HG03439 (cell line): ENCODE results near the gene TNPO3.
A peak's percentile ranks its signal among the peaks of the same experiment; 100 is the strongest.
"Not testable (repeated sequence)": the region's sequence is repeated elsewhere in the genome, so short reads cannot be mapped to it uniquely, and the experiment has no call there.

ENCODE experiments used
- ATAC-seq: cut with Tn5 transposase; IDR thresholded peaks from one replicate; pipeline ENCODE4 v1.9.1; 2021; ENCODE audit warnings: mild to moderate bottlenecking, moderate library complexity; ENCODE audit not compliant: unreplicated experiment

TNPO3 gene

DNA sequence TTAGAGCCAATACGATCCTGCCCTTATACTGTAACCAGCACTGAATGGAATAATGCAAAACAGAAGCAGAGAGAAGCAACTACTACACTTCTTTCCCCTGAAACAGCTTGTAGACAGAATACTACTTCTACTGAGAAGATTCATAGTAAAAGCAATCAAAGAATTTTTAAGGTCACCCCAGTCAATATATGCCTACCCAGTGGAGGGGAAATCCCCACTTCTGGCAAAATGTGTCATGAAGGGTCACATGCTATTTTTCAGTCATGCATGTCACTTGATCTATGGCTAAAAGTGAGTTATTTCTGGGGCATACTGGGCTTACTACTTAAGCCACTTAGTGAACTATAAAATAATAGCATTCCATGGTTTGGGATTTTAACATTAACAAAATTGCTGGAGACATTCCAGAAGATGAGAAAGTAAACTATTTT is 91.6 kb downstream of the TNPO3 start:
- peak; percentile 66 for ATAC-seq

DNA sequence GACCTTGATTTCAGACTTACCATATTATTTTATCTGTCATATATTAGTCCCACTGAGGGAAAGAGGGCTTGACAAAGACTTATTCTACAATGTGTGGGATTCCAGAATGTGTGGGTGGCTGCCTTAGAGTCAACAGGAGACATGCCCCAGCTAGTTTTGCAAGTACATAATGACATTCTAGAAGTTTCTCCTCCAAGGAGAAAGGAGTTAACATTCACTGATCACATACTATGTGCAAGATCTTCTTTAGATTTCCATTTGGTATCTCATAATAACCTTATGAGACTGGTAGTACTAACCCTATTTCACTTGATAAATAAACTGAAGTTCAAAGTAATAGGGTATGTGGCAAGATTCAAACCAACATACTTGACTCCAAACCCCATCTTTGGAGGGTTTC is 92.0 kb downstream of the TNPO3 start:
- ATAC-seq = peak; percentile 16

DNA sequence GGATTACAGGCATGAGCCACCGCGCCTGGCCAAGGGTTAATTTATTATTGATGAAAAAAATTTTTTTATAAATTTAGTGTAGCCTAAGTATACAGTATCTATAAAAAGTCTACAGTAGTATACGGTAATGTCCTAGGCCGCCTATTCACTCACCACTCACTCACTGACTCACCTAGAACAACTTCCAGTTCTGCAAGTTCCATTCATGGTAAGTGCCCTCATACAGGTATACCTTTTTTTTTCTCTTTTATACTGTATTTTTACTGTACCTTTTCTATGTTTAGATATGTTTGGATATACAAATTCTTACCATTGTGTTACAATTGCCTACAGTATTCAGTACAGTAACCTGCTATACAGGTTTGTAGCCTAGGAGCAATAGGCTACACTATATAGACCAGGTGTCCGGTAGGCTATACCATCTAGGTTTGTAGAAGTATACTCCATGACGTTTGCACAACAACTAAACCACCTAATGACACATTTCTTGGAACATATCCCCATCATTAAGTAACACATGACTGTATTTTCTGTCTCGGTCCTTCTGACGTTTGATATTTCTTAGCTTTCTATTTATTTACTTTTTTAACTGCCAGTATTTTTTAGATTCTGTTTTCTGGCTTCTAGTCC is 93.8 kb downstream of the TNPO3 start:
- ATAC-seq = no peak

DNA sequence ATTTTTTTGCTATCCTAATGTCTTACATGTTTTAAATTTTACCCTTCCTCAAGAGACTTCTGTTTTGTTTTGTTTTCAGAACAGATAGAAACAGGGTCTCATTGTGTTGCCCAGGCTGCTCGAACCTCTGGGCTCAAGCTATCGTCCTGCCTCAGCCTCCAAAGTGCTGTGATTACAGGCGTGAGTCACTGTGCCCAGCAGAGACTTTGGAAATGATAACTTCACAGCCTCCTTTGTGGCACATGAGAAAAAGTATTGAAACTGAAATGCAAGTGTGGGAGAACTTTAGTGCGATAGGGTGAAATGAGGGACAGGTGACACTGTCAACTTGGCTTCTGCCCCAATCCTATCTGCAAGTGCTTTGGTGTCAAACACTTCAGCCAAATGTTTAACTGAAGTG is 95.6 kb downstream of the TNPO3 start:
- no peak for ATAC-seq

DNA sequence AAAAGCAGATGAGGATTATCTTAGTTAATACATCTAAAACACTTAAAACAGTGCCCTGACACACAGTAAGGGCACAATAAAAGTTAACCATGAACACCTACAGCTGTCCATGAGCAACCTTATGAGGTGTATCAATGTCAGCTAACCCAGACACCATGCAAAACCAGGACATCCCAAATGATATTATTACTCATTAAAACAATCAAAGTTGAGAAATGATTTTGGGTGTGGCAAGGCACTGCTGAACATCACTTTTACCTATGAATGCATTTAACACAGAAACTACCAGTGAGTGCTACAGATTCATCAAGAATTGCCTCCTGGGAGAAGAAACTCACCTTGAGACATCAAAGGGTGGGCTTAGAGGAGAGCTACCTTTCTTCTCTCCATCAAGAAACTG is 98.9 kb downstream of the TNPO3 start:
- ATAC-seq = no peak

DNA sequence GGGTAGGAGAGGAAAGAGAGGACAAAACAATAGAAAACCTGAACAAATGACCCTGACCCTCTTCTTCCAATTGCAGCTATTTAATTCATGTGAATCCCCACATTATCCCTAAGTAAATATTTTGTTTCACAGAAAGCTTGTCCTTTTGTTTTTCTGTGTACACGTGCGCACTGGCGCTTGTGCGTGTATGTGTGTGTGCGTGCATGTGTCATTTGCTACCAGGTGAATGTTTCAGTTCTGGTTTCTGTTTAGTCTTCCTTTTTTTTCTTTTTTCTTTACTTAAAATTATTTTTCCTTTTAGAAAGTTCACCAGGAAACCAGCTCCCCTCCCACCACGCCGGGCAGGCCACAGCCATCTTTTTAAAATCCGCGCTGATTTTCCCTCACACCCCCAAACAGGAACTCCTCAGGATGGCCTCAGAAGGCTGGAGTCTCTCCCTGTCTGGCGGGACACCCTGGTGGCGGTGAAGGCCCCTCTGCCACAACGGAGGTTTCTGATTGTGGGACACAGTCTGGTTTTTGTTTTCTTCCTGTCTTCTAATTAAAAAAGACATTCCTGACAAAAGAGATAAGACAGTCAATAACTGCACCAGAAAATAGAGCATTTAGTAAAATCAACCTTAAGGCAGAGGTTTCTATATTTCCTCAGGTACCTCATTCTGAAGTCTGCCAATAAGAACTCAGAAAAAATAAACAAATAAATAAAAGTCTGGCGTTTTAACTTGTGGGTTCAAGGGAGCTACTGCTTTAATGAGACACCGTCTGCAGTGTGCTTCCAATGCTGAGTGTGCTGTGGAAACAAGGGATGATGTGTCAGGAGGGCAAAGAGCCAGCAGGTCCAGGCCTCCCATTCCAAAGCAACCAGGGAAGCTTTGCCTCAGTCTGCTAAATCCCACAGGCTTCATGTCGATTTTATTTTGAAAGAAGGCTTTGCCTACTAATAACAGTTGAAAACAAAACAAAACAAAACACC is 99.8 kb downstream of the TNPO3 start:
- no peak for ATAC-seq

DNA sequence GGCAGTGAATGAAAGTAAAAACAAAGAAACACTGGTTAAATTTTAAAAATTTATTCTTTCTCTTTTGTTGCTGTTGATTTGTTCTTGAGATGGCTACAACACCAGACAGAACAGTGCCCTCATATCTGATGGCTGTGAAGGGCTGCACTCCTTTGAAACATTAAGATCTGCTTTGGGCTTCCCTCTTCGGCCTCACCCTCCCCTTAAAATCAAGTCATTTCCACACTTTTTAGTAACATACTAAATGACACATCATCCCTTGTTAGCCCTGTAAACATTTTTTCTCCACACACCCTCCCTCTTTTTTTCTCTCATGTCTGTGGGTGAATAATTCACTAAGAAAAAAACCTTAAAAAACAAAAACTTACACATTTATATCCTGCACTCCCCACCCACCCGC is 100.8 kb downstream of the TNPO3 start:
- no peak for ATAC-seq

DNA sequence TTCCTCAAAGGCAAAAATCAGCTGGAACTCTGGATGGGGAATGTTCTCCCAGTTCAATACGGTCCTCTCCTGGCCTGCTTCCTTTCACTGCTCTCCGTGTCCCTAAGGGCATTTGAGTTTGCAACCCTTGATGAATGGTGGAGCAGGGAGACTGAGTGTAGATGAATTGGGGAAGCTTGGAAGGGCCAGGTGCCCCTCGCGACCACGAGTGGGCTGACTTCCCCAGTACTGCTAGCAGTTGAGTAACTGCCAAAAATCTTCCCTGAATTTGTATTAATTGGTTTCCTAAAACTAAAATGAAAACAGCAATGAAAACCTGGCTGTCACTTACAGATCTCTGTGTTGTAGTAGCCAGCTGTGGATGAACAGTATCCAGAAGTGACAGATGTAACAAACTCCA is 103.6 kb downstream of the TNPO3 start:
- no peak for ATAC-seq

DNA sequence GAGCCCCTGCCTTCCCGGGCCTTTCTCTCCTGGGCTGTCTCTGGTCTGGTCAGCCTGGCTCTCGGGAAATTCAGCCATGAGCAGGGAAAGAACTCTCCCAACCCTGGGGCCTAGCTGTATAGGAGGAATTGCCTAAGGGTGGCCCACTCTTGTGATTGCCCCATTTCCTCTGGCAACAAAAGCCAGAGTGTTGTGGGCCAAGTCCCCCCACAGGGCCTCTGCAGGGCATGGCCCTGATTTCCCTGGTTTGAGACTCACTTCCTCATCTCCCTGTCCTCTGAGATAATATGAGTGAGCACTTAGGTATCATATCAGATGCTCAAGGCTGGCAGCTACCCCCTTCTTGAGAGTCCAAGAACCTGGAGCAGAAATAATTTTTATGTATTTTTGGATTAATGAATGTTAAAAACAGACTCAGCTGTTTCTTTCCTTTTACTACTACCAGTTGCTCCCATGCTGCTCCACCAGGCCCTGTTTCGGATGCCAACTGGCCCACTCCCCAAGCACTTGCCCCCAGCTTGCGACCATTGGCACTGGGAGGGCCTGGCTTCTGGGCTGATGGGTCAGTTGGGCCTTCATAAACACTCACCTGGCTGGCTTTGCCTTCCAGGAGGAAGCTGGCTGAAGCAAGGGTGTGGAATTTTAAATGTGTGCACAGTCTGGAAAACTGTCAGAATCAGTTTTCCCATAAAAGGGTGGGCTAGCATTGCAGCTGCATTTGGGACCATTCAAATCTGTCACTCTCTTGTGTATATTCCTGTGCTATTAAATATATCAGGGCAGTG is 105.7 kb downstream of the TNPO3 start:
- no peak for ATAC-seq

DNA sequence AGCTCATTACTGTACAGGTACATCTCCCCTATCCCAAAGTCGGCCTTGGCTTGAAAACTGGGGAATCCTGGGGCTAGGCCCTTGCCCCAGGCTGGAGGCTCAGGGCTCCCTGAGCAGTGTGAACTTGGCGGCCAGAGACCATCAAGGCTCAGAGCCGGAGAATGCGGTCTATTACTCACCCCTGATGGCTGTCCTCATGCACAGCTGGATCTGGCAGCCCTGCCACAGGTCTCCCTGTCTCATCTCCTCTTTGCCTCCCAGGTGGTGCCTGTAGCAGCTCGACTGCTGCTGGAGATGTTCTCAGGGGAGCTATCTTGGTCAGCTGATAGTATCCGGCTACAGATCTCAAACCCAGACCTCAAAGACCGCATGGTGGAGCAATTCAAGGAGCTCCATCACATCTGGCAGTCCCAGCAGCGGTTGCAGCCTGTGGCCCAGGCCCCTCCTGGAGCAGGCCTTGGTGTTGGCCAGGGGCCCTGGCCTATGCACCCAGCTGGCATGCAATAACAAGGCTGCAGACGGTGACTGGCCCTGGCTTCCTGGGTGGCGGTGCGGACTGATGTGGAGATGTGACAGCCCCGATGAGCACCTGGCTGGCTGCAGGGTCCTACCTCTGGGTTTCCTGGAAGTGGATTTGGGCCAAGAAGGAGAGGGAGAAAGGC is 106.5 kb downstream of the TNPO3 start:
- no peak for ATAC-seq

DNA sequence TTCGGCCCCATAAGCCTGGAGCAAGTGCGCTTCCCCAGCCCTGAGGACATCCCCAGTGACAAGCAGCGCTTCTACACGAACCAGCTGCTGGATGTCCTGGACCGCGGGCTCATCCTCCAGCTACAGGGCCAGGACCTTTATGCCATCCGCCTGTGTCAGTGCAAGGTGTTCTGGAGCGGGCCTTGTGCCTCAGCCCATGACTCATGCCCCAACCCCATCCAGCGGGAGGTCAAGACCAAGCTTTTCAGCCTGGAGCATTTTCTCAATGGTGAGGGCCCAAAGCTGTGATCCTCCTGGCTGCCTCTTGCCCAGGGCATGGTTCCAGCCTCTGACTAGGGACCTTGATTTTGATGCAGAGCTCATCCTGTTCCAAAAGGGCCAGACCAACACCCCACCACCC is 107.1 kb downstream of the TNPO3 start:
- no peak for ATAC-seq

DNA sequence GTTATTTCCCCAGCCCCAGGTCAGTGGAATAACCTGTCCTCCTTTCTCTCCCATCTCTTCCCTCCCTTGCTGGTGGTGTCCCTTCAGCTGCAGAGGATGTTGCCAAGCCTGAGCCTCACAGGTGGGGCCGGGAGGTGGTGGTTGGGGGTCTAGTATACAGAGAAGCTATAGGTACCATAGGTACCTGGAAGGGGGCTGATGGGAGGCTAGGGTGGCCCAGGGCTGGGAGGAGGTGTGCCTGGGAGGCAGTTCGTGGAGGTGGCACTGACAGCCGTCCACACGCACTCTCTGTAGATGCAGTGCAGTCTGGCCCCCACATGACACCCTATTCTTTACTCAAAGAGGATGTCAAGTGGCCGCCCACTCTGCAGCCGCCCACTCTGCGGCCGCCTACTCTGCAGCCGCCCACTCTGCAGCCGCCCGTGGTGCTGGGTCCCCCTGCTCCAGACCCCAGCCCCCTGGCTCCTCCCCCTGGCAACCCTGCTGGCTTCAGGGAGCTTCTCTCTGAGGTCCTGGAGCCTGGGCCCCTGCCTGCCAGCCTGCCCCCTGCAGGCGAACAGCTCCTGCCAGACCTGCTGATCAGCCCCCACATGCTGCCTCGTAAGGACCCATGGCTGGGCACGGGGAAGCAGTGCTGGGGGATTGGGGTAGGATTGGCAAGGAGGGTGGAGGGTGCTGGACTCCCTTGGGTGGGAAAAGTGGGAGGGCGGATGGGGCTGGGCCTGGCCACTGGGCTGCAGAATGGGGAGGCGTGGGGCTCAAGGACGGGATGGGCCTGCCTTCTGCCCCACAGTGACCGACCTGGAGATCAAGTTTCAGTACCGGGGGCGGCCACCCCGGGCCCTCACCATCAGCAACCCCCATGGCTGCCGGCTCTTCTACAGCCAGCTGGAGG is 107.7 kb downstream of the TNPO3 start:
- no peak for ATAC-seq

DNA sequence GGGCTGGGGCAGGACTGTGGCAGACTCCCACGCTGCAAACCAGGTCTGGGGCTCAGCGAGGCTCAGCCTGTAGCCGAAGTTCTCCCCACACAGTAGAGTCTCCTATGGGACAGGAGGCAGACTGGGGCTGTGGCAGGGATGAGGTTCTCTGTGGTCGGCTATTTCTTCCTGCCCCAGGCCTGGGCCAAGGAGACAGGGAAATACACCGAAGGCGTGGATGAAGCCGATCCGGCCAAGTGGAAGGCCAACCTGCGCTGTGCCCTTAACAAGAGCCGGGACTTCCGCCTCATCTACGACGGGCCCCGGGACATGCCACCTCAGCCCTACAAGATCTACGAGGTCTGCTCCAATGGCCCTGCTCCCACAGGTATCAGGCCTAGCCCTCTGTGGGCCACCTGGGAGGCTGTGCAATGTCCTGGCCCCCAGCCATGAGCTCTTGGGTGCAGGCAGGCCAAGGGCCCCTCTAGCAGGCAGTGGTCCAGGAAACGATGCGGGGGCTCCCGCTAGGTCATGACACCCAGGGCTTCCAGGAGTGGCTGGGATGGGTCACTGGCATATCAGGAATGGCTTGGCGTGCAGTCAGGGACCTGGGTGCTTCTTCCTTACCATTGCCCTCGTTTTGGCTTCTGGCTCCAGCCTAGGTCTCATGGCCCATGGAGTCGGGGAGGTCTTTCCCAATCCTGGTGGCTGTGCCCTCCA is 109.1 kb downstream of the TNPO3 start:
- no peak for ATAC-seq

DNA sequence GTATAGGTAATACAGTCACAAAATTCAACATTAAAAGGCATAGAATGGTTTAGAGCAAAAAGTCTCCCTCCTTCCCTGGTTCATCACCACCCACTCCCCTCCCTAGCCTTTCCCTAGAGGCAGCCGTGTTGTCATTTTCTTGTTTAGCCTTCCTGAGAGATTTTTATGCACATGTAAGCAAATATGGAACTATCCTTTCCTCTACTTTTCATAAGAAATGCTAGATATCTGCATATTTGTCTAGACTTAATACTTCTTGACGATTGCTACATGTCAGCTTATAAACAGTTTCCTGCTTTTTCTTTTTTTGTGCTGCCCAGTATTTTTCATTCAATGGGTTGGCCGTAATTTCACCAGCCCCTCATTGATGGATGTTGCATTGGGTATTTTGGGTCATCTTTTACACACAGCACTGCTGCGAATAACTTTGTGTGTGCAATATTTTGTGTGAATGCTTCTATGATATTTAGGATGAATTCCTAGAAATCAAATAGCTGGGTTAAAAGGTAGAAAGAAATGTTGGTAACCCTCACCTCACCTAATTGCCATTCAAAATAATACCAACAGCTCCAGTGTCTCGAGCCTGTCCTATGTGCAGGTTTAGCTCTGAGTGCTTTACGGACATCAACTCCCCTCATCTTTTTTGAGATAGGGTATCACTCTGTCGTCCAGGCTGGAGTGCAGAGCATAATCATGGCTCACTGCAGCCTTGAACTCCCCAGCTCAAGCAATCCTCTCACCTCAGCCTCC is 110.2 kb downstream of the TNPO3 start:
- ATAC-seq = no peak

DNA sequence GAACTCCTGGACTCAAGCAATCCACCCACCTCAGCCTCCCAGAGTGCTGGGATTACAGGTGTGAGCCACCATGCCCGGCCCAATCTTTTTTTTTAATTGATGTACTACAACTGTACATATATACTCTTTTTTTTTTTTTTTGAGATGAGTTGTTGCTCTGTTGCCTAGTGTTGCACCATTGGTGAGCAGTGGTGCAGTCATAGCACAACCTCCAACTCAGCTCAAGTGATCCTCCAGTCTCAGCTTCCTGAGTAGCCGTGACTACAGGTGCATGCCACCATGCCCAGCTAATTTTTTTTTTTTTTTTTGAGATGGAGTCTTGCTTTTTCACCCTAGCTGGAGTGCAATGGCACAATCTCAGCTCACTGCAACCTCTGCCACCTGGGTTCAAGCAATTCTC is 111.7 kb downstream of the TNPO3 start:
- not testable (repeated sequence) for ATAC-seq

DNA sequence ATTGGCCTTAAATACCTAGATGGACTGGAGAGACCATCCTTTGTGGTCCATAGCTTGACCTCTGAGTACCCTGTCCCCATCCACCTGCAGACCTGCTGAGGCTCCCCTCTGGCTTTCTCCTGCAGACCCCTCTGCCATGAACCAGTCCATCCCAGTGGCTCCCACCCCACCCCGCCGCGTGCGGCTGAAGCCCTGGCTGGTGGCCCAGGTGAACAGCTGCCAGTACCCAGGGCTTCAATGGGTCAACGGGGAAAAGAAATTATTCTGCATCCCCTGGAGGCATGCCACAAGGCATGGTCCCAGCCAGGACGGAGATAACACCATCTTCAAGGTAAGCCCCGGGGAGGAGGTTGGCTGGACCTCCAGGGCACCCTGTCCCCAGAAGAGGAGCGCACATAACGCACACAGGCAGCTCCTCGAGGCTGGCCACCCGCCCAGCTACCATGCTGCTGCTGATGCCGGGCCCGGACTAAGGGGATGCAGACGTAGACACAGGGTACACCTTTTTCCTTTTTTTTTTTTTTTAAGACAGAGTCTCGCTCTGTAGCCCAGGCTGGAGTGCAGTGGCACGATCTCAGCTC is 112.9 kb downstream of the TNPO3 start:
- no peak for ATAC-seq

DNA sequence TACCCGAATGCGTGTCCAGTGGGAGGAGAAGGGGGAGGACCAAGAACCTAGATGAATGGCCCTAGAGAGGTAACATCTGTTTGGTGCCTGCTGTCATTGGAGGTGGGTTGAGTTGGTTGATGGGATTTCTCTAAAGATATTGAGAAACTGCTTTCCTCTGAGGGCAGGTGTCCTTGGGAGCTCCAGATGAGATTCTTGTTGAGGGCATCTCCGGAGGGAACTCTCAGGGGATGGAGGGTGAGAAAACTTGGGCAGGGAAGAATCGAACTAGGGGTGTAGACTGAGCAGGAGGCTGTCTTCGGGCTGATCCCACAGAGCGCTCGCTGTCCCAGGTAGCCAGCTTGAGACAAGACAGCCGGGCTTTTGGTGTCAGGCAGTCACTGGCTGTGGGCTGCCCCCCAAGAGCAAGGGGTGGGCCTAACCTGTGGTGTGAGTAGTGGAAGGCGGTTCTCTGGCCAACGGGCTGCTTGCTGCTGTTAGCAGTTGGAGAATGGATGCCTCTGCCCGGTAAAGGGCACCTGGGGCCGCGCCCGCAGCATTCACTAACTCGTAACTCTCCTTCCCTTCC is 113.5 kb downstream of the TNPO3 start:
- no peak for ATAC-seq
